ENCODE data around the gene AJM1. TPM values are rescaled to one million over a fixed set of nuclear protein-coding genes. Genes with fewer than 3 reads are reported as not detected.
"Not testable (repeated sequence)": the region's sequence is repeated elsewhere in the genome, so short reads cannot be mapped to it uniquely, and the experiment has no call there.

Gene AJM1
- 10 to 100 TPM; 10.4 to 11.1 TPM for total RNA-seq
- long read RNA-seq, full-length matches to known transcripts, result 1 of 1 reads
- long read RNA-seq, partial matches to known transcripts, result 0 of 1 reads
- long read RNA-seq, other reads (novel, unspliced or antisense), result 0 of 1 reads

- ATAC-seq (peak; percentile 44), DNase-seq (peak; percentile 67 to 85)
- intact Hi-C loops (cut with DNase I, micrococcal nuclease), result not testable (repeated sequence)
These were observed at the start of gene AJM1 for GRCh38 chr9:136842380-136842948. Gene AJM1, plus strand, starts transcription at chr9:136842478. Its CDS starts 1,937 bp downstream, at chr9:136844415.

- DNase-seq, result peak; percentile 66 to 67
- intact Hi-C loops (cut with DNase I, micrococcal nuclease), result no loop called here
- peak; percentile 25 for ATAC-seq
These were observed 49.0 kb upstream of the AJM1 start for GRCh38 chr9:136793086-136793946.

DNA sequence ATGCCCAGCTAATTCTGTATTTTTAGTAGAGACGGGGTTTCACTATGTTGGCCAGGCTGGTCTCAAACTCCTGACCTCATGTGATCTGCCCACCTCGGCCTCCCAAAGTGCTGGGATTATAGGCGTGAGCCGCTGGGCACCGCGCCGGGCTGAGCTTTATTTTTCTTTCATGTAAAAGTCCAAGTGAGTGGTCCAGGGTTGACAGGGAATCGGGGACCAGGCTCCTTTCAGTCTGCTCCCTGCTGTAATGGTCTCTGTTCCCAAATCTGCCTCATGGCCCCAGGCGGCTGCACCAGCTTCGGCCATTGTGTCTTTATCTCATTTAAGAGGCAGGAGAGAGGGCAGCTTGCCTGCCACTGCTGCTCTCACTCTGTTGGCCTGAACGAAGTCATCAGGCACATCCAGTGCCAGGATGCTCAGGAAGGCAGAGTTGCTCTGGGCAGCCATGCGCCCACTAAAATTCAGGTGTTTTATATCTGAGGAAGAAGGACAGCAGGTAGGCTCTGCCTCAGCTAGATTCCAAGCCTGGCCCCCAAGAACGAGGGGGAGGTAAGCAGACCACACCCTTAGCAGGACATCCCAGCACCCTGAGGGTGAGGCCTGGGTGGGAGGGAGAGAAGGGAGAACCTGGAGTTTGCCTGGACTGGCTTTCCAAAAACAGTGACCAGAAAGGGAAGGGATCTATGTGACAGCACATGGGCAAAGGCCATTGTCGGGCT lies 47.8 kb upstream of the AJM1 start:
- intact Hi-C loops (cut with DNase I, micrococcal nuclease), result no loop called here
- ATAC-seq (no peak), DNase-seq (no peak)

DNA sequence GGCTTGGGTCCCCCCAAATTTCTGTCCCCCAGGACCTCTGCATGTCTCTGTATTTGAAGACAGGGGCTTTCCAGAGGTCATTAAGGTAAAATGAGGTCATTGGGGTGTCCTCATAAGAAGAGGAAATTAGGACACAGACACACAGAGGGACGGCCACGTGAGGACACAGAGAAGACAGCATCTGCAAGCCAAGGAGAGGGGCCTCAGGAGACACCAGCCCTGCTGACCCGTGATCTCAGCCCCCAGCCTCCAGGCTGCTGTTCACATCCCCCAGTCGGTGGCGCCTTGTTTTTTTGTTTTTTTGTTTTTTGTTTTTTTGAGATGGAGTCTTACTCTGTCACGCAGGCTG lies 47.3 kb upstream of the AJM1 start:
- DNase-seq (no peak), ATAC-seq (no peak)
- intact Hi-C loops (cut with DNase I, micrococcal nuclease), result no loop called here

GRCh38 chr9:136796238-136796774 lies 46.0 kb upstream of the AJM1 start, which contains the start of gene CCDC183:
Gene CCDC183, plus strand, starts transcription at chr9:136796338. Its CDS starts 60 bp downstream, at chr9:136796398.
- no peak for ATAC-seq
- intact Hi-C loops (cut with DNase I, micrococcal nuclease), result no loop called here
- DNase-seq, result no peak

- ATAC-seq; DNase-seq; intact Hi-C loops (cut with DNase I, micrococcal nuclease): not testable (repeated sequence)
These were observed 45.4 kb upstream of the AJM1 start for GRCh38 chr9:136796775-136797347.

GRCh38 chr9:136798708-136799078 lies 43.6 kb upstream of the AJM1 start:
- intact Hi-C loops (cut with DNase I, micrococcal nuclease), result no loop called here
- no peak for DNase-seq
- no peak for ATAC-seq

DNA sequence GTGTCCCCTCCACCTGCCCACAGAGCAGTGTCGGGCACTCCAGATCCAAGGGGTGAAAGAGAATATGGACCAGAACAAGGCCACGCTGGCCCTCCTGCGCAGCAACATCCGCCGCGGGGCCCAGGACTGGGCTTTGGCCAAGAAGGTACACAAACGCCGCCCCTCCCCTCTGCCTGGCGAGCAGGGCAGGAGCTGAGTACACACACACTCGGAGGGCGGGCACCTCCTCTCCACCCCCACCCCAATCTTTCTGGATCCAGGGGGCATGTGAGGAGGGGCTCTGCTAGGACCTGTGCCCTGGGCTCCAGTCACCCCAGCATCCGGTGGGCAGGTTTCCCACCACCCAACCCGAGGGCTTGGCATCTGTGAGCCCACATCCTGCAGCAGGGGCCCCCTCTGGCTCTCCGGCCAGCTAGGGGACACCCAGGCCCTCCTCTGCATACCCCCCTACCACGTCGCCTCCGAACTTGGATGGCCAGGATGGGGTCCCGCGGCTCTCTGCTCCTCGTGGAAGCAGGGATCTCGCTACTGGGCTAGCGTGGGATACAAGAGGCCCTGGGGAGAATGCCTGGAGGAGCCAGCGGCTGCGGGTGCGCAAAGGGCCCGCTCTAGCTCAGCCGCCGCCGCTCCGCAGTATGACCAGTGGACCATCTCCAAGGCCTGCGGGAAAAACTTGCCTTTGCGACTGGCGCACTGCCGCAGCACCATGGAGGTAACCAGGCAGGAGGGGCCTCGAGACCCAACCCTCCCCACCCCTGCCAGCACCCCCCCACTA lies 43.0 kb upstream of the AJM1 start:
- ATAC-seq (peak; percentile 55), DNase-seq (peak; percentile 86 to 88)
- intact Hi-C loops (cut with DNase I, micrococcal nuclease), result no loop called here

GRCh38 chr9:136799854-136800657 lies 42.2 kb upstream of the AJM1 start:
- DNase-seq, result peak; percentile 93 to 98
- peak; percentile 68 for ATAC-seq
- intact Hi-C loops (cut with DNase I, micrococcal nuclease), result no loop called here

GRCh38 chr9:136802321-136802720 lies 40.0 kb upstream of the AJM1 start:
- intact Hi-C loops (cut with DNase I, micrococcal nuclease), result no loop called here
- ATAC-seq (no peak), DNase-seq (no peak)

GRCh38 chr9:136803009-136803550 lies 39.2 kb upstream of the AJM1 start:
- ATAC-seq; intact Hi-C loops (cut with DNase I, micrococcal nuclease); DNase-seq: not testable (repeated sequence)

- ATAC-seq (no peak), DNase-seq (no peak)
- intact Hi-C loops (cut with DNase I, micrococcal nuclease), result no loop called here
These were observed 38.4 kb upstream of the AJM1 start for GRCh38 chr9:136803551-136804508.

- ATAC-seq (no peak), DNase-seq (no peak)
- intact Hi-C loops (cut with DNase I, micrococcal nuclease), result no loop called here
These were observed 37.6 kb upstream of the AJM1 start for GRCh38 chr9:136804509-136805206.

DNA sequence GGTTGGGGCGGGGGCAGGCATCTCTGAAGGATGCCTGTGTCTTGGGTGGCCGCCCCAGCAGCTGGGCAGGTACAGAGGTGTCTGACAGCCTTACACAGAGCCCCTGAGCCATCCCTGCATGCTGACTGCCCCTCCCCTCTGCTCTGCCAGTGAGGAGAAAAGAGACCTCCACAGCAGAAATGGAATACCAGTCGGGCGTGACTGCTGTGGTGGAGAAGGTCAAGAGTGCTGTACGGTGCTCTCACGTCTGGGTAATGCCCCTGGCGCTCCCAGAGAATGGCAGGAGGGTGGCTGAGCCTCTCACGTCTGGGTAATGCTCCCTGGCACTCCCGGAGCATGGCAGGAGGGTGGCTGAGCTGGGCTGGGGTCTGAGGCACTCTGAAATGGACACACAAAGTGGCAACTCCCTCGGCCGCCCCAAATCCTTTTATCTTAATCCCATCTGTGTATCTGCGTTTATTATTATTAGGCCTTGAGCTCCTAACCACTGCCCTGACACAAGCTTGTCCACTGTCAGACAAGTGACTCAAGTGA lies 37.0 kb upstream of the AJM1 start:
- no peak for ATAC-seq

GRCh38 chr9:136806067-136806466 lies 36.2 kb upstream of the AJM1 start:
- intact Hi-C loops (cut with DNase I, micrococcal nuclease), result no loop called here
- ATAC-seq (no peak), DNase-seq (no peak)

More for the DNA sequence above, 37.0 kb upstream of the AJM1 start:
- intact Hi-C loops (cut with DNase I, micrococcal nuclease), result no loop called here
- no peak for DNase-seq
